CD14-positive monocyte (primary cell): ENCODE data around the gene TBXA2R. TPM values are rescaled to one million over a fixed set of nuclear protein-coding genes. Genes with fewer than 3 reads are reported as not detected.

ENCODE experiments used
- DNase-seq, 3 donors: peaks; one replicate each; pipeline ENCODE4 v3.0.0-alpha.2; 2011 to 2022
- H2AFZ ChIP-seq: 2 replicates; pipeline ENCODE4 v1.6.0; 2012; ENCODE audit warnings: mild to moderate bottlenecking, low read depth, low read length, inconsistent platforms; ENCODE audit not compliant: insufficient read depth, poor library complexity, severe bottlenecking
- H3K27ac ChIP-seq, 2 donors: 1 replicate in 1 of 2; 2 replicates in 1 of 2; pipeline ENCODE4 v1.5.1; 2012 to 2013; ENCODE audit warnings: low read length in 2 of 2, control low read depth in 1 of 2, inconsistent platforms in 1 of 2, low read depth in 1 of 2, mild to moderate bottlenecking in 1 of 2
- H3K27me3 ChIP-seq, 2 donors: one replicate each; pipeline versions ENCODE4 v1.6.0 to v1.6.1; 2011 to 2013; ENCODE audit warnings: low read length in 2 of 2; ENCODE audit not compliant: control insufficient read depth in 2 of 2, insufficient read depth in 2 of 2
- H3K36me3 ChIP-seq, 2 donors: replicated peaks in 1 of 2; 1 replicate in 1 of 2; 2 replicates in 1 of 2; pipeline versions ENCODE4 v1.5.1 to v1.6.1; 2012 to 2013; ENCODE audit warnings: low read length in 2 of 2, control low read depth in 1 of 2, inconsistent platforms in 1 of 2, mild to moderate bottlenecking in 1 of 2; ENCODE audit not compliant: insufficient read depth in 2 of 2, control insufficient read depth in 1 of 2
- H3K4me1 ChIP-seq, 2 donors: 1 replicate in 1 of 2; 2 replicates in 1 of 2; pipeline versions ENCODE4 v1.5.1 to v1.6.1; 2012 to 2013; ENCODE audit warnings: low read length in 2 of 2, control low read depth in 1 of 2, inconsistent platforms in 1 of 2, mild to moderate bottlenecking in 1 of 2, moderate library complexity in 1 of 2; ENCODE audit not compliant: insufficient read depth in 2 of 2, control insufficient read depth in 1 of 2
- H3K4me2 ChIP-seq: replicated peaks from 2 replicates; pipeline ENCODE3; 2012; ENCODE audit warnings: low read length, moderate library complexity, mild to moderate bottlenecking; ENCODE audit not compliant: poor library complexity, severe bottlenecking; ENCODE audit errors: extremely low read depth
- H3K4me3 ChIP-seq, 3 experiments: fragments of 200-600 bp in 1 of 3; sonication (generic) in 1 of 3; replicated peaks in 1 of 3; 1 replicate in 2 of 3; 2 replicates in 1 of 3; pipeline ENCODE4 v1.5.1; 2011 to 2013; ENCODE audit warnings: low read length in 3 of 3, mild to moderate bottlenecking in 3 of 3, control low read depth in 2 of 3, low read depth in 2 of 3, inconsistent platforms in 1 of 3, moderate library complexity in 1 of 3
- H3K79me2 ChIP-seq: 2 replicates; pipeline ENCODE4 v1.6.0; 2012; ENCODE audit warnings: mild to moderate bottlenecking, control low read depth, inconsistent platforms, low read length, moderate library complexity; ENCODE audit not compliant: insufficient read depth
- H3K9ac ChIP-seq: 2 replicates; pipeline ENCODE4 v1.6.0; 2017; ENCODE audit warnings: low read length, mild to moderate bottlenecking; ENCODE audit not compliant: insufficient read depth, poor library complexity, severe bottlenecking
- H3K9me3 ChIP-seq, 2 donors: replicated peaks in 1 of 2; 1 replicate in 1 of 2; 2 replicates in 1 of 2; pipeline versions ENCODE4 v1.5.1 to v1.6.1; 2012 to 2013; ENCODE audit warnings: low read length in 2 of 2, control low read depth in 1 of 2; ENCODE audit not compliant: control insufficient read depth in 1 of 2, insufficient read depth in 1 of 2
- H4K20me1 ChIP-seq: 2 replicates; pipeline ENCODE4 v1.6.0; 2012; ENCODE audit warnings: mild to moderate bottlenecking, low read length, control low read depth, moderate library complexity; ENCODE audit not compliant: insufficient read depth
- H3K27ac Mint-ChIP-seq, 7 donors: one replicate each; pipeline ENCODE4 v1.8.0; 2020; ENCODE audit warnings: mild to moderate bottlenecking in 7 of 7, mixed read lengths in 7 of 7, moderate library complexity in 6 of 7, inconsistent platforms in 2 of 7
- H3K27me3 Mint-ChIP-seq, 3 donors: one replicate each; pipeline ENCODE4 v1.8.0; 2021 to 2022; ENCODE audit warnings: low read depth in 3 of 3, mild to moderate bottlenecking in 3 of 3, mixed read lengths in 3 of 3, moderate library complexity in 3 of 3, inconsistent platforms in 1 of 3
- H3K36me3 Mint-ChIP-seq, 2 donors: one replicate each; pipeline ENCODE4 v1.8.0; 2020; ENCODE audit warnings: mixed read lengths in 2 of 2, inconsistent platforms in 1 of 2, mild to moderate bottlenecking in 1 of 2
- H3K4me1 Mint-ChIP-seq: one replicate; pipeline ENCODE4 v1.8.0; 2020; ENCODE audit warnings: mild to moderate bottlenecking, mixed read lengths
- H3K4me3 Mint-ChIP-seq, 2 donors: one replicate each; pipeline ENCODE4 v1.8.0; 2020; ENCODE audit warnings: mild to moderate bottlenecking in 2 of 2, mixed read lengths in 2 of 2, moderate library complexity in 1 of 2
- H3K9me3 Mint-ChIP-seq, 7 donors: one replicate each; pipeline ENCODE4 v1.8.0; 2020 to 2022; ENCODE audit warnings: mixed read lengths in 7 of 7, mild to moderate bottlenecking in 6 of 7, moderate library complexity in 6 of 7, inconsistent platforms in 2 of 7
- CTCF ChIP-seq: fragments of 200-600 bp; IDR thresholded peaks from one replicate; pipeline ENCODE4 v1.8.0; 2022; ENCODE audit warnings: antibody characterized with exemption, mild to moderate bottlenecking
- WGBS: methylation state at CpG from one replicate; pipeline ENCODE4 v1.1.5; 2013; ENCODE audit warnings: missing lambda C conversion rate; ENCODE audit not compliant: insufficient coverage; 5-methylcytosine and 5-hydroxymethylcytosine counted together
- intact Hi-C, 2 donors: fragments of 100-400 bp; cut with micrococcal nuclease; formaldehyde crosslinking; loops; one replicate each; pipeline versions ENCODE4 v1.15.0 to v1.15.1; 2023
- polyA plus RNA-seq, 3 donors: library from polyadenylated mRNA; depleted of rRNA in 1 of 3; unstranded in 2 of 3; stranded (reverse) in 1 of 3; fragments of 300-500 nt in 2 of 3; fragments of >200 nt in 1 of 3; fragmentation: Illumina TruSeq in 2 of 3; gene quantifications; 1 replicate in 2 of 3; 2 replicates in 1 of 3; pipeline ENCODE4 v1.2.3, GENCODE V29; 2012 to 2021

Gene TBXA2R
- polyA plus RNA-seq, 3 donors, result 0.05 TPM; not detected in 2

- H3K4me1 ChIP-seq, result peaks cover 0 to 9% of the 10 kb centered on the region in 2 donors
- no peak for TF ChIP-seq CTCF
- Mint-ChIP-seq H3K9me3 (peaks cover 0 to 2% (median 0%) of the 10 kb centered on the region in 7 donors), H3K27me3 (peaks cover 0 to 10% (median 5%) of the 10 kb centered on the region in 3 donors), H3K4me3 (no peak overlapping the region), H3K27ac (no peak overlapping the region), H3K36me3 (no peaks in the 10 kb centered on the region), H3K4me1 (peaks cover 10% of the 10 kb centered on the region)
- no peaks in the 10 kb centered on the region for H3K27me3 ChIP-seq
- no peaks in the 10 kb centered on the region for H3K9me3 ChIP-seq
- no peaks in the 10 kb centered on the region for H3K36me3 ChIP-seq
- H4K20me1 ChIP-seq, result no peaks in the 10 kb centered on the region
- H3K9ac ChIP-seq, result no peak overlapping the region
- no peak overlapping the region for H3K27ac ChIP-seq
- H2AFZ ChIP-seq, result no peak overlapping the region
- H3K4me3 ChIP-seq, result no peak overlapping the region
- no peak overlapping the region for H3K4me2 ChIP-seq
- no peaks in the 10 kb centered on the region for H3K79me2 ChIP-seq
- DNase-seq, result no peak
- WGBS, result 93% methylated on average over 14 of the region's 19 CpGs
- intact Hi-C loops, result no loop called here
These were observed 41.5 kb downstream of the TBXA2R start for GRCh38 chr19:3565139-3565538.

- peaks cover 11% of the 10 kb centered on the region for H3K4me1 Mint-ChIP-seq
- no peak for TF ChIP-seq CTCF
- intact Hi-C loops, result no loop called here
- Histone ChIP-seq H3K79me2 (no peaks in the 10 kb centered on the region), H3K36me3 (no peaks in the 10 kb centered on the region), H3K9me3 (no peaks in the 10 kb centered on the region), H3K9ac (no peak overlapping the region), H2AFZ (no peak overlapping the region), H3K4me3 (no peak overlapping the region), H3K27ac (no peak overlapping the region), H3K27me3 (no peaks in the 10 kb centered on the region), H4K20me1 (no peaks in the 10 kb centered on the region), H3K4me1 (peaks cover under 1 to 10% of the 10 kb centered on the region in 2 donors), H3K4me2 (no peak overlapping the region)
- WGBS, result 67% methylated on average over 3 of the region's 17 CpGs
- H3K9me3 Mint-ChIP-seq, result peaks cover 0 to 2% (median 0%) of the 10 kb centered on the region in 7 donors
- H3K27me3 Mint-ChIP-seq, result peaks cover 0 to 10% (median 5%) of the 10 kb centered on the region in 3 donors
- H3K36me3 Mint-ChIP-seq, result no peaks in the 10 kb centered on the region
- DNase-seq, result peak in 1 of 3 donors; percentile 17
- no peak overlapping the region for H3K4me3 Mint-ChIP-seq
- H3K27ac Mint-ChIP-seq, result no peak overlapping the region
These were observed 42.8 kb downstream of the TBXA2R start for GRCh38 chr19:3563709-3564524.
